Measurements from ENCODE around the gene STIM2. TPM values are rescaled to one million over a fixed set of nuclear protein-coding genes. Genes with fewer than 3 reads are reported as not detected.

The STIM2 gene
- total and polyA plus RNA-seq, 2 donors (not counting 1 experiment from before 2014, with no cell fraction given) = 48.6 to 96.0 TPM

GRCh38 chr4:26854701-26855100 lies 5.9 kb upstream of the STIM2 start:
- peaks cover 18% of the 10 kb centered on the region for H3K79me2 ChIP-seq (ENCODE audit: control insufficient read depth, insufficient read depth, low read length)
- no peaks in the 10 kb centered on the region for H3K27me3 ChIP-seq (replicated peaks in 1 of 4; ENCODE audit: control extremely low read depth in 1 of 4, control insufficient read depth in 3 of 4, insufficient read depth in 4 of 4, low read length in 3 of 4)
- ATAC-seq (ENCODE audit: low read depth) (no peak), DNase-seq (no peak)
- 85% methylated on average over 5 of the region's 6 CpGs for WGBS (ENCODE audit: insufficient coverage)
- POLR2A ChIA-PET = no interaction called here
- no peaks in the 10 kb centered on the region for H3K27me3 Mint-ChIP-seq
- no peak overlapping the region for H3K9ac ChIP-seq (ENCODE audit: low read length)
- H3K27ac ChIP-seq (ENCODE audit: low read length in 2 of 2) = no peak overlapping the region
- TF ChIP-seq EZH2 (IDR thresholded peaks at IDR 0.05; ENCODE audit: borderline replicate concordance, insufficient read depth, low read depth, low read length, poor library complexity, severe bottlenecking) (no peak), CTCF (IDR thresholded peaks at IDR 0.05) (no peak)
- H3K9me3 ChIP-seq (ENCODE audit: control extremely low read depth in 1 of 3, control insufficient read depth in 2 of 3, insufficient read depth in 1 of 3, low read length in 2 of 3) = no peaks in the 10 kb centered on the region
- no peak overlapping the region for H3K27ac Mint-ChIP-seq
- no peak overlapping the region for H2AFZ ChIP-seq (ENCODE audit: insufficient read depth, low read depth, low read length, poor library complexity, severe bottlenecking)
- H3K36me3 ChIP-seq (replicated peaks in 1 of 2; ENCODE audit: control extremely low read depth in 1 of 2, control insufficient read depth in 1 of 2, extremely low read depth in 1 of 2, insufficient read depth in 2 of 2, low read length in 1 of 2) = no peaks in the 10 kb centered on the region
- no peak overlapping the region for H3K4me3 ChIP-seq (ENCODE audit: control extremely low read depth in 1 of 5, extremely low read depth in 1 of 5, insufficient read depth in 1 of 5, low read depth in 2 of 5, low read length in 4 of 5)
- H3K4me1 Mint-ChIP-seq = peaks cover 28% of the 10 kb centered on the region
- H3K4me3 Mint-ChIP-seq = no peak overlapping the region
- no peaks in the 10 kb centered on the region for H3K9me3 Mint-ChIP-seq (ENCODE audit: insufficient read depth)
- peaks cover 23 to 25% of the 10 kb centered on the region in 2 donors for H3K4me1 ChIP-seq (ENCODE audit: control insufficient read depth in 2 of 2, insufficient read depth in 2 of 2, low read length in 2 of 2)
- H3K4me2 ChIP-seq (replicated peaks; ENCODE audit: low read depth, low read length, poor library complexity, severe bottlenecking) = no peak overlapping the region
- no peaks in the 10 kb centered on the region for H4K20me1 ChIP-seq (ENCODE audit: control insufficient read depth, insufficient read depth, low read length, poor library complexity, severe bottlenecking)
- CTCF ChIA-PET = interaction anchor here (0.6 to 1.8 kb wide), 2 partner anchors 23 to 402 kb away, joined by 3 to 5 read pairs; no protein-coding TSS in a partner anchor
- intact Hi-C loops (cut with micrococcal nuclease) = no loop called here

- no peak for DNase-seq
- TF ChIP-seq CTCF (IDR thresholded peaks at IDR 0.05) (no peak), EZH2 (IDR thresholded peaks at IDR 0.05; ENCODE audit: borderline replicate concordance, insufficient read depth, low read depth, low read length, poor library complexity, severe bottlenecking) (no peak)
These were observed 3.7 kb upstream of the STIM2 start for GRCh38 chr4:26856906-26857277.

More at GRCh38 chr4:26856906-26857277, 3.7 kb upstream of the STIM2 start:
- Histone ChIP-seq H3K4me2 (replicated peaks; ENCODE audit: low read depth, low read length, poor library complexity, severe bottlenecking) (peak overlapping the region; percentile 96), H3K27ac (ENCODE audit: low read length in 2 of 2) (peak overlapping the region; percentile 82 to 94), H3K4me3 (ENCODE audit: control extremely low read depth in 1 of 5, extremely low read depth in 1 of 5, insufficient read depth in 1 of 5, low read depth in 2 of 5, low read length in 4 of 5) (peak overlapping the region; percentile 71 to 93 (median 78)), H3K9me3 (ENCODE audit: control extremely low read depth in 1 of 3, control insufficient read depth in 2 of 3, insufficient read depth in 1 of 3, low read length in 2 of 3) (no peaks in the 10 kb centered on the region), H2AFZ (ENCODE audit: insufficient read depth, low read depth, low read length, poor library complexity, severe bottlenecking) (peak overlapping the region; percentile 72), H4K20me1 (ENCODE audit: control insufficient read depth, insufficient read depth, low read length, poor library complexity, severe bottlenecking) (no peaks in the 10 kb centered on the region), H3K4me1 (ENCODE audit: control insufficient read depth in 2 of 2, insufficient read depth in 2 of 2, low read length in 2 of 2) (peaks cover 26 to 30% of the 10 kb centered on the region in 2 donors), H3K36me3 (replicated peaks in 1 of 2; ENCODE audit: control extremely low read depth in 1 of 2, control insufficient read depth in 1 of 2, extremely low read depth in 1 of 2, insufficient read depth in 2 of 2, low read length in 1 of 2) (no peaks in the 10 kb centered on the region), H3K79me2 (ENCODE audit: control insufficient read depth, insufficient read depth, low read length) (peaks cover 25% of the 10 kb centered on the region), H3K27me3 (replicated peaks in 1 of 4; ENCODE audit: control extremely low read depth in 1 of 4, control insufficient read depth in 3 of 4, insufficient read depth in 4 of 4, low read length in 3 of 4) (no peaks in the 10 kb centered on the region), H3K9ac (ENCODE audit: low read length) (peak overlapping the region; percentile 85)
- POLR2A ChIA-PET = interaction anchor here (0.8 to 1.6 kb wide), 6 partner anchors 12 to 137 kb away, joined by 3 to 6 read pairs (median 4); no protein-coding TSS in a partner anchor
- peaks cover 37% of the 10 kb centered on the region for H3K4me1 Mint-ChIP-seq
- peak overlapping the region; percentile 100 for H3K4me3 Mint-ChIP-seq
- no peaks in the 10 kb centered on the region for H3K9me3 Mint-ChIP-seq (ENCODE audit: insufficient read depth)
- H3K27ac Mint-ChIP-seq = peak overlapping the region; percentile 90
- no peaks in the 10 kb centered on the region for H3K27me3 Mint-ChIP-seq
- CTCF ChIA-PET = interaction anchor here (1.4 to 1.6 kb wide), 2 partner anchors 28 to 29 kb away, joined by 3 to 6 read pairs; no protein-coding TSS in a partner anchor
- 11% methylated on average over 4 of the region's 7 CpGs for WGBS (ENCODE audit: insufficient coverage)
- intact Hi-C loops (cut with micrococcal nuclease) = loop anchor here (1.0 to 2.0 kb wide), 3 partner anchors 30 to 943 kb away; partner anchors contain the start of gene SMIM20
- no peak for ATAC-seq (ENCODE audit: low read depth)

All from B cell (primary cell).